DND-41 (cell line): ENCODE data around the gene KRTAP21-3.

ENCODE experiments used
- ATAC-seq: fragments of 200-7000 bp; cut with Tn5 transposase; 3 replicates; pipeline ENCODE4 v1.9.1; 2021; ENCODE audit warnings: low read depth; ENCODE audit not compliant: insufficient read depth
- DNase-seq: peaks from one replicate; pipeline ENCODE4 v3.0.0-alpha.2; 2020
- H2AFZ ChIP-seq: 2 replicates; pipeline ENCODE4 v1.6.0; 2012; ENCODE audit warnings: low read depth, low read length
- H3K27ac ChIP-seq: 2 replicates; pipeline ENCODE4 v1.5.1; 2012; ENCODE audit warnings: low read length, inconsistent platforms
- H3K27me3 ChIP-seq: fragments of 200-600 bp; sonication (generic); 2 replicates; pipeline ENCODE4 v1.6.0; 2012; ENCODE audit warnings: low read length, mild to moderate bottlenecking, inconsistent platforms; ENCODE audit not compliant: insufficient read depth, poor library complexity
- H3K36me3 ChIP-seq: 2 replicates; pipeline ENCODE4 v1.5.1; 2012; ENCODE audit warnings: low read length, inconsistent platforms; ENCODE audit not compliant: insufficient read depth
- H3K4me1 ChIP-seq: 2 replicates; pipeline ENCODE4 v1.5.1; 2012; ENCODE audit warnings: mild to moderate bottlenecking, low read length; ENCODE audit not compliant: insufficient read depth
- H3K4me2 ChIP-seq: 2 replicates; pipeline ENCODE4 v1.6.0; 2012; ENCODE audit warnings: mild to moderate bottlenecking, moderate library complexity, low read length, inconsistent platforms; ENCODE audit not compliant: insufficient read depth
- H3K4me3 ChIP-seq, 2 experiments: fragments of 200-600 bp in 1 of 2; shearing (Covaris generic) in 1 of 2; 2 replicates each; pipeline ENCODE4 v1.5.1; 2012 to 2016; ENCODE audit warnings: inconsistent platforms in 2 of 2, low read length in 2 of 2, mild to moderate bottlenecking in 2 of 2, low read depth in 1 of 2, moderate library complexity in 1 of 2
- H3K79me2 ChIP-seq: 2 replicates; pipeline ENCODE4 v1.6.0; 2012; ENCODE audit warnings: low read length, inconsistent platforms; ENCODE audit not compliant: insufficient read depth
- H3K9ac ChIP-seq: 2 replicates; pipeline ENCODE4 v1.6.0; 2012; ENCODE audit warnings: low read depth, mild to moderate bottlenecking, inconsistent platforms, low read length, moderate library complexity
- H3K9me3 ChIP-seq: 2 replicates; pipeline ENCODE4 v1.5.1; 2012; ENCODE audit warnings: low read length, moderate library complexity, mild to moderate bottlenecking, inconsistent platforms; ENCODE audit not compliant: insufficient read depth, severe bottlenecking
- H4K20me1 ChIP-seq: 2 replicates; pipeline ENCODE4 v1.6.0; 2012; ENCODE audit warnings: low read length; ENCODE audit not compliant: insufficient read depth
- EZH2 ChIP-seq: IDR thresholded peaks from 3 replicates; pipeline ENCODE4 v1.6.1; 2012; ENCODE audit warnings: borderline replicate concordance, low read depth, mild to moderate bottlenecking, moderate library complexity, low read length, inconsistent platforms; ENCODE audit not compliant: severe bottlenecking
- TF ChIP-seq, protein P1 (sequence below): IDR thresholded peaks from 2 replicates; pipeline ENCODE4 v1.5.1; 2012; ENCODE audit warnings: borderline replicate concordance, low read length, moderate library complexity, mild to moderate bottlenecking; ENCODE audit not compliant: poor library complexity, severe bottlenecking; ENCODE audit errors: extremely low read depth

The KRTAP21-3 gene

GRCh38 chr21:30713766-30714165 lies 4.8 kb downstream of the KRTAP21-3 start:
- TF ChIP-seq, protein P1, sequence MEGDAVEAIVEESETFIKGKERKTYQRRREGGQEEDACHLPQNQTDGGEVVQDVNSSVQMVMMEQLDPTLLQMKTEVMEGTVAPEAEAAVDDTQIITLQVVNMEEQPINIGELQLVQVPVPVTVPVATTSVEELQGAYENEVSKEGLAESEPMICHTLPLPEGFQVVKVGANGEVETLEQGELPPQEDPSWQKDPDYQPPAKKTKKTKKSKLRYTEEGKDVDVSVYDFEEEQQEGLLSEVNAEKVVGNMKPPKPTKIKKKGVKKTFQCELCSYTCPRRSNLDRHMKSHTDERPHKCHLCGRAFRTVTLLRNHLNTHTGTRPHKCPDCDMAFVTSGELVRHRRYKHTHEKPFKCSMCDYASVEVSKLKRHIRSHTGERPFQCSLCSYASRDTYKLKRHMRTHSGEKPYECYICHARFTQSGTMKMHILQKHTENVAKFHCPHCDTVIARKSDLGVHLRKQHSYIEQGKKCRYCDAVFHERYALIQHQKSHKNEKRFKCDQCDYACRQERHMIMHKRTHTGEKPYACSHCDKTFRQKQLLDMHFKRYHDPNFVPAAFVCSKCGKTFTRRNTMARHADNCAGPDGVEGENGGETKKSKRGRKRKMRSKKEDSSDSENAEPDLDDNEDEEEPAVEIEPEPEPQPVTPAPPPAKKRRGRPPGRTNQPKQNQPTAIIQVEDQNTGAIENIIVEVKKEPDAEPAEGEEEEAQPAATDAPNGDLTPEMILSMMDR, result no peak
- TF ChIP-seq EZH2, result no peak
- H3K9me3 ChIP-seq, result no peaks in the 10 kb centered on the region
- no peaks in the 10 kb centered on the region for H3K79me2 ChIP-seq
- H2AFZ ChIP-seq, result no peak overlapping the region
- no peak overlapping the region for H3K4me2 ChIP-seq
- H3K27me3 ChIP-seq, result no peaks in the 10 kb centered on the region
- no peak overlapping the region for H3K27ac ChIP-seq
- H3K36me3 ChIP-seq, result no peaks in the 10 kb centered on the region
- no peaks in the 10 kb centered on the region for H3K4me1 ChIP-seq
- DNase-seq (no peak), ATAC-seq (no peak)
- no peak overlapping the region for H3K4me3 ChIP-seq
- H3K9ac ChIP-seq, result no peak overlapping the region
- no peaks in the 10 kb centered on the region for H4K20me1 ChIP-seq

- Histone ChIP-seq H3K36me3 (no peaks in the 10 kb centered on the region), H3K27me3 (no peaks in the 10 kb centered on the region), H3K4me2 (no peak overlapping the region), H2AFZ (no peak overlapping the region), H3K4me1 (no peaks in the 10 kb centered on the region), H3K79me2 (no peaks in the 10 kb centered on the region), H3K9ac (no peak overlapping the region), H3K4me3 (no peak overlapping the region), H4K20me1 (no peaks in the 10 kb centered on the region), H3K27ac (no peak overlapping the region), H3K9me3 (no peaks in the 10 kb centered on the region)
- TF ChIP-seq, protein P1, result no peak
- TF ChIP-seq EZH2, result no peak
- no peak for DNase-seq
- no peak for ATAC-seq
Observed at GRCh38 chr21:30710499-30710898, 8.1 kb downstream of the KRTAP21-3 start.

DNA sequence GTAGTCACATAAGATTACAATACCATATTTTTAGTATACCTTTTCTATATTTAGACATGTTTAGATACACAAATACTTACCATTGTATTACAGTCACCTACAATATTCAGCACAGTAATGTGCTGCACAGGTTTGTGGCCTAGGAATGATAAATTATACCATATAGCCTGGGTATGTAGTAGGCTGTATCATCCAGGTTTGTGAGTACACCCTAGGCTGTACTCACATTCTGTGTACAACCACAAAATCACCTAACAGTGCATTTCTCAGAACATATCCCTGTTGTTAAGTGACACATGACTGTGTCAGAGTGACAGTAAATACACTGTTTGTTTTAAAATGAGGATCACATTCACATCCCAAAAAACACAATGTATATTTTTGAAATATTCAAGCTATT lies 11.2 kb downstream of the KRTAP21-3 start:
- DNase-seq (no peak), ATAC-seq (no peak)
- Histone ChIP-seq H4K20me1 (no peaks in the 10 kb centered on the region), H3K36me3 (no peaks in the 10 kb centered on the region), H3K79me2 (no peaks in the 10 kb centered on the region), H3K27me3 (no peaks in the 10 kb centered on the region), H3K27ac (no peak overlapping the region), H3K4me2 (no peak overlapping the region), H3K4me1 (no peaks in the 10 kb centered on the region), H2AFZ (no peak overlapping the region), H3K4me3 (no peak overlapping the region), H3K9ac (no peak overlapping the region), H3K9me3 (no peaks in the 10 kb centered on the region)
- TF ChIP-seq, protein P1, result no peak
- TF ChIP-seq EZH2, result no peak

DNA sequence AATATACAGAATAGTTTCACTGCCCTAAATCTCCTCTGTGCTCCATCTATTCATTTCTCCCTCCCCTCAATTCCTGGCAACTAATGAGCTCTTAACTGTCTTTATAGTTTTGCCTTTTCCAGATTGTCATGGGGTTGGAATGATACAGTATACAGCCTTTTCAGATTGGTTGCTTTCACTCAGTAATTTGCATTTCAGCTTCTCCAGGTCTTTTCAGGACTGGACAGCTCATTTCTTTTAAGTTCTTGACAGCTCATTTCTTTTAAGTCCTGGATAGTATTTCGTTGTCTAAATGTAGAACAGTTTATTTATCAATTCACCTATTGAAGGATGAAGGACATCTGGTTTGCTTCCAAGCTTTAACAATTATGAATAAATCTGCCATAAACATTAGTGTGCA lies 22.6 kb downstream of the KRTAP21-3 start:
- DNase-seq, result no peak
- ATAC-seq, result no peak
- Histone ChIP-seq H3K36me3 (no peaks in the 10 kb centered on the region), H3K4me3 (no peak overlapping the region), H3K27me3 (no peaks in the 10 kb centered on the region), H3K9me3 (no peaks in the 10 kb centered on the region), H3K9ac (no peak overlapping the region), H3K27ac (no peak overlapping the region), H3K79me2 (no peaks in the 10 kb centered on the region), H4K20me1 (no peaks in the 10 kb centered on the region), H2AFZ (no peak overlapping the region), H3K4me2 (no peak overlapping the region), H3K4me1 (no peaks in the 10 kb centered on the region)
- TF ChIP-seq, protein P1, result no peak
- TF ChIP-seq EZH2, result no peak
